ENCODE results near the gene CACNG7. TPM values are rescaled to one million over a fixed set of nuclear protein-coding genes. Genes with fewer than 3 reads are reported as not detected.
"Not testable (repeated sequence)": the region's sequence is repeated elsewhere in the genome, so short reads cannot be mapped to it uniquely, and the experiment has no call there.

The CACNG7 gene
- total RNA-seq, 1 donor from 2014 or later: not detected

GRCh38 chr19:53905787-53906186, 3.3 kb upstream of the CACNG7 start:
- no peak for DNase-seq (ENCODE audit: low read depth in 2 of 2)

DNA sequence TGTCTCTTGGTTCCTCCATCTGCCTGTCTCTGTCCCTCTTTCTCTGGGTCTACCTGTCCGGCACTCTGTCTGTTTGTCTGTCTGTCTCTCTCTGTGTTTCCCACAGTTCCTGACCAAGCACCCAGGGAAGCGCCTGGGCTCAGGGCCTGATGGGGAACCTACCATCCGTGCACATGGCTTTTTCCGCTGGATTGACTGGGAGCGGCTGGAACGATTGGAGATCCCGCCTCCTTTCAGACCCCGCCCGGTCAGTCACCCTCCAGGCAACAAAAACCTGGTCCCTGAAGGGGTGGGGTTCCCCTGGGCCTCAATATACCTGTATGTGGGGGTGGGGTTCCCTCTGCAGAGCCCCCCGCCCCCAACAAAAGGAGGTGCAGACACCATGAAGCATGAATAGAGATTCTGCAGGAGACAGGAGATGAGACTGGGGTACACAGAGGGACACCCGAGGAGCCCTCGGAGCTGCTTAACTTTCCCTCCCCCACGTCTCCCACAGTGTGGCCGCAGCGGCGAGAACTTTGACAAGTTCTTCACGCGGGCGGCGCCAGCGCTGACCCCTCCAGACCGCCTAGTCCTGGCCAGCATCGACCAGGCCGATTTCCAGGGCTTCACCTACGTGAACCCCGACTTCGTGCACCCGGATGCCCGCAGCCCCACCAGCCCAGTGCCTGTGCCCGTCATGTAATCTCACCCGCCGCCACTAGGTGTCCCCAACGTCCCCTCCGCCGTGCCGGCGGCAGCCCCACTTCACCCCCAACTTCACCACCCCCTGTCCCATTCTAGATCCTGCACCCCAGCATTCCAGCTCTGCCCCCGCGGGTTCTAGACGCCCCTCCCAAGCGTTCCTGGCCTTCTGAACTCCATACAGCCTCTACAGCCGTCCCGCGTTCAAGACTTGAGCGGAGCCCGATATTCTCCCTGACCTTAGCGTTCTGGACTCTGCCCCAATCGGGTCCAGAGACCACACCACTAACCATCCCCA, 2.6 kb upstream of the CACNG7 start:
- DNase-seq (ENCODE audit: low read depth in 2 of 2): peak in 1 of 2 donors; percentile 35

DNA sequence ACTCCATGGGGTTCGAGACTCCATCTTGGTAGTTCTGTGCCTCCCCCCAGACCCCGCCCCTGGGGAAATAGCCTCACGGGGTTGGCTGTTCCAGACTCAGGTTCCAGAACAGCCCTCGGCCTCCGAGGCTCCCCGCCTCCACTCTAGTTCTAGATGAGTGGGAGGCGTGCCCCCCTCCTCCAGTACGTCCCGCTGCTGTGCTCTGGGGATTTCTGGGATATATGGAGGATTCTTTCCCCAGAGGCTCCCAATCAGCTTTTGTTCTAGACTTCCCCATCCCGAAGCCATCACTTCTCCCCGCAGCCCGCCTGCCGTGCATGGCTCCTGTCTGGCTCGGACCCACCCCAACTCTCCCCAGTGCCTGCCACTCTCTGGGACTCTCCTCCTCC, 1.9 kb upstream of the CACNG7 start:
- no peak for DNase-seq (ENCODE audit: low read depth in 2 of 2)

DNA sequence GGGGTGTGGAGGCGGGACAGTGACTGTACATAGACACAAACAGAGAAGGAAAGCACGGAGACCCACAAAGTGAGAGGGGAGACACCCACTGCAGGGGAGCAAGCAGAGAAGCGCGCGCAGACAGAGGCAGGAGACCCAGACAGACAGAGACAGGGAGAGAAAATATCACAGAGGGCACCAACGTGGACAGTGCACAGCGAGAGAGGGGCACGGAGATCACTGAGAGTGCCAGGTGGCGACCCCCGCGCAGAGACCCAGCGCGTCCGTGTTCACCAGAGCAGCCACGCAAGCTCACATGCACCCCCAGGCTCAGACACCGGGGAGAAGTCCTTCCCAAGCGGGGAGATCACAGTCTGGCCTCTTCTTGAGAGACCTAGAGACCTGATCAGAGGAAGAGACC, 1.4 kb upstream of the CACNG7 start:
- no peak for DNase-seq (ENCODE audit: low read depth in 2 of 2)

- DNase-seq (ENCODE audit: low read depth in 2 of 2): peak; percentile 36 to 56
Measured at GRCh38 chr19:53908106-53908934, 758 bp upstream of the CACNG7 start.

GRCh38 chr19:53909471-53910169, 542 bp downstream of the CACNG7 start:
- DNase-seq (ENCODE audit: low read depth in 2 of 2): no peak

- no peak for DNase-seq (ENCODE audit: low read depth in 2 of 2)
Measured at GRCh38 chr19:53910170-53910518, 1.1 kb downstream of the CACNG7 start.

DNA sequence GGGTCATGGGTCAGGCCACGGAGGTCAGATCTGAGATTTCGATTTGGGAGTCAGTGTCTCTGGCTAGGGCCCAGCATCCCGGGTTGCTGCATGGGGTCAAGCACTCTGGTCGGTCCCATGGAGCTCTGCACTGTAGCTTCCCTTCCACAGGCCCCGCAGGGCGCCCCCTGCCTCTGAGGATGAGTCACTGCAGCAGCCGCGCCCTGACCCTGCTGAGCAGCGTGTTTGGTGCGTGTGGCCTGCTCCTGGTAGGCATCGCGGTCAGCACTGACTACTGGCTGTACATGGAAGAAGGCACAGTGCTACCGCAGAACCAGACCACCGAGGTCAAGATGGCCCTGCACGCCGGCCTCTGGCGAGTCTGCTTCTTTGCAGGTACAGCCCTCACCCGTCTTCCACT, 3.6 kb downstream of the CACNG7 start:
- DNase-seq (ENCODE audit: low read depth in 2 of 2): no peak

GRCh38 chr19:53915000-53915399, 5.9 kb downstream of the CACNG7 start:
- no peak for DNase-seq (ENCODE audit: low read depth in 2 of 2)

GRCh38 chr19:53916004-53916403, 6.9 kb downstream of the CACNG7 start:
- no peak for DNase-seq (ENCODE audit: low read depth in 2 of 2)

- no peak for DNase-seq (ENCODE audit: low read depth in 2 of 2)
Measured at GRCh38 chr19:53917356-53917755, 8.3 kb downstream of the CACNG7 start.

DNA sequence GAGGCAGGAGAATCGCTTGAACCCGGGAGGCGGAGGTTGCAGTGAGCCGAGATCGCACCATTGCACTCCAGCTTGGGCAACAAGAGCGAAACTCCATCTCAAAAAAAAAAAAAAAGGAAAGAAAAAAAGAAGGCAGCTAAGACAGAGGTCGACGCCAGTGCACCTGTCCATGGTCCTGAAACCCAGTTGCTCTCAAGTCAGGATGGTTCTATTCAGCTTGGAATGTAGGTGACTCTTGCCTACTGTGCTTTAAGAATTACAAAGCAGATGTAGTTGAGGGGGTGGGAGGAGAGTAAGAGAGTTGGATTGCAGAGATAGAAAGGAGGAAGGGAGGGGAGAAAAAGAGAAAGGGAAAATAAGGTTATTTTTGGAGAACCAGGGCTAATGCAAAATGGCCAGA, 18.7 kb downstream of the CACNG7 start:
- peak; percentile 71 to 79 for DNase-seq (ENCODE audit: low read depth in 2 of 2)

DNA sequence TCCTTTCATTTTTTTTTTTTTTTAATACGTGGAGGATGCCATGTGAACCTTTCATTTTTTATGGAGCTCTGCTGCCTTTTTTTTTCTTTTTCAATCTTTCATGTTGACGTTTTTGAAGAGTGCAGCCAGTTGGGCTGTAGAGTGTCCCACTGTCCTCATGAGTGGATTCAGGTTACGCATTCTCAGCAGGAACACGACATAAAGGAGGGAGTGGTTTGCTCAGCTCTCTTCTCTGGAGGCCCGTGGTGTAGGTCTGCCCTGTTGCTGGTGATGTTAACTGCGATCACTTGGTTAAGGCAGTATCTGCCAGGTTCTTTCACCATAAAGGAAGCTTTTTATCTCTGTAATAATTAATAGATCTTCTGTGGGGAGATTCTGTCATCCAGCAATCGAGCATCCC, 27.0 kb downstream of the CACNG7 start:
- no peak for DNase-seq (ENCODE audit: low read depth in 2 of 2)

GRCh38 chr19:53942001-53942786, 33.1 kb downstream of the CACNG7 start:
- DNase-seq (ENCODE audit: low read depth in 2 of 2): peak in 1 of 2 donors; percentile 17

GRCh38 chr19:53944416-53944815, 35.3 kb downstream of the CACNG7 start:
- DNase-seq (ENCODE audit: low read depth in 2 of 2): no peak

DNA sequence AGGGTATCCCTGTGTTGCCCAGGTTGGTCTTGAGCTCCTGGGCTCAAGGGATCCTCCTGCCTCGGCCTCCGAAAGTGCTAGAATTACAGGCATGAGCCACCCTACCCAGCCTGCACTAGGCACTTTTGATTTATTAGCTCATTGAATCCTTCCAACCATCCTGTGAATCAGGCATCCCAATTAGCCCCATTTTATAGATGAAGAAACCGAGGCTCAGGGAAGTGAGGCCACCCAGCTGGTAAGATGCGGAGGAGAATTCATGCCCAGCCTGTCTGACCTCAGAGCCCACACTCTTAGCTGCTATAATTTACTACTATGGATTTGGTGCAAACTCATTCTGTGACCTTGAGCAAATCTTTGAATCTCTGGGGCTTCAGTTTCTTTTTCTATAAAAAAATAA, 35.9 kb downstream of the CACNG7 start:
- DNase-seq (ENCODE audit: low read depth in 2 of 2): no peak

DNA sequence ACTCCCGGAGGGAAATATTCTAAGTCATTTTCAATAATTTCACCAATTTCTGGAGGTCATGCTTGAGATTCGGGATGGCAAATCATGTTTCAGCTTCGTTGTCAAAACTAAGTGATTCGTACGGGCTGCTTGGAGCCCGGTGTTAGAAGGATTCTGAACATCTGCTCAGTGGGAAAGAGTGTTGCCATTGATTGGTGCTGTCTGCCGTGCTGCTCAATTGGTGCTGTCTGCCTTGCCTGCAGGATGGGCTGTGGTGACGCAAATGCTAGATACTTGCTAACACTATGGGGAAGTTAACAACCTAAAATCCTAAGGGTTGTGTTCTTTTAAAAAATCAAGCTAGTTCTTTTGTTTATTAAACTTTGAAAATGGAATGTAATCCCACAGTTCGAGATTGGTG, 36.4 kb downstream of the CACNG7 start:
- peak in 1 of 2 donors; percentile 19 for DNase-seq (ENCODE audit: low read depth in 2 of 2)

DNA sequence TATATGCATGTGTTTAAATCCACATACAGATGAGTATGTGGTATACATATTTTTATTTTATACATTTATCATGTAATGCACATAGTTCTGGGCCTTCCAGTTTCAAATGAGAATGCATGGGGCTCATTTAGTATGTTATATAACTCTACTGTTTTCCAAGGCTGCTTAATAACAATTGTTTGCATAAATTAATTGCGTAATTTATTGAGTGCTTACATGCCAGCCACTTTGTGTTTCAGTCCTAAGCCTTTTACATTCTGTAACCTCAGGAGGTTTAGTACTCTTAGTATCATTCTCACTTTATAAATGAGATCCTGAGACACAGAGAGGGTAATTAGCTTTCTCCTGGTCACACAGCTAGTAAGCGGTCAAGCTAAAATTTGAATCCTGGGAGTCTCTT, 36.9 kb downstream of the CACNG7 start:
- DNase-seq (ENCODE audit: low read depth in 2 of 2): no peak

- no peak for DNase-seq (ENCODE audit: low read depth in 2 of 2)
Measured at GRCh38 chr19:53947624-53948023, 38.5 kb downstream of the CACNG7 start.

- DNase-seq (ENCODE audit: low read depth in 2 of 2): not testable (repeated sequence)
Measured at GRCh38 chr19:53948611-53949010, 39.5 kb downstream of the CACNG7 start.

DNA sequence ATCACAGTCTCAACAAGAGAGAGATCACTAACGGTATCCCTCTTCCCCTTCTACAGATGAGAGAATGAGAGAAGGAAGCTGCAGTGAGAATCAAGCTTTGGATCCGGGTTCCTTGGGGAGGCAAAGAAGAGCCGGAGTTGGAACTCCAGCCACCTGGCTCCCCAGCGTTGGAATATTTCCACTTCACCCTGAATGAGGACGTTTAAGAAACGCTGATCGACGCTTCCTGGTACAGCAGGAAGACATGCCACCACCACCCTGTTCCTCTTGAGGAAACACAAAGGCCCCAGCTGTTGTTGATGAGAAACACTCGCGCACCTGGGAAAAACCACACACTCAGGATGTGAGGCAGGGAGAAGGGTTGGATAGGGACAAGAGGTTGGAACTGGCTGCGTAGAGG, 42.4 kb downstream of the CACNG7 start:
- DNase-seq (ENCODE audit: low read depth in 2 of 2): peak in 1 of 2 donors; percentile 12
